GM21723 (cell line): Measurements from ENCODE around the gene TULP1.

Source experiments
- ATAC-seq: cut with Tn5 transposase; IDR thresholded peaks from one replicate; pipeline ENCODE4 v1.9.1; 2021; ENCODE audit warnings: mild to moderate bottlenecking, moderate library complexity; ENCODE audit not compliant: unreplicated experiment

TULP1 gene

DNA sequence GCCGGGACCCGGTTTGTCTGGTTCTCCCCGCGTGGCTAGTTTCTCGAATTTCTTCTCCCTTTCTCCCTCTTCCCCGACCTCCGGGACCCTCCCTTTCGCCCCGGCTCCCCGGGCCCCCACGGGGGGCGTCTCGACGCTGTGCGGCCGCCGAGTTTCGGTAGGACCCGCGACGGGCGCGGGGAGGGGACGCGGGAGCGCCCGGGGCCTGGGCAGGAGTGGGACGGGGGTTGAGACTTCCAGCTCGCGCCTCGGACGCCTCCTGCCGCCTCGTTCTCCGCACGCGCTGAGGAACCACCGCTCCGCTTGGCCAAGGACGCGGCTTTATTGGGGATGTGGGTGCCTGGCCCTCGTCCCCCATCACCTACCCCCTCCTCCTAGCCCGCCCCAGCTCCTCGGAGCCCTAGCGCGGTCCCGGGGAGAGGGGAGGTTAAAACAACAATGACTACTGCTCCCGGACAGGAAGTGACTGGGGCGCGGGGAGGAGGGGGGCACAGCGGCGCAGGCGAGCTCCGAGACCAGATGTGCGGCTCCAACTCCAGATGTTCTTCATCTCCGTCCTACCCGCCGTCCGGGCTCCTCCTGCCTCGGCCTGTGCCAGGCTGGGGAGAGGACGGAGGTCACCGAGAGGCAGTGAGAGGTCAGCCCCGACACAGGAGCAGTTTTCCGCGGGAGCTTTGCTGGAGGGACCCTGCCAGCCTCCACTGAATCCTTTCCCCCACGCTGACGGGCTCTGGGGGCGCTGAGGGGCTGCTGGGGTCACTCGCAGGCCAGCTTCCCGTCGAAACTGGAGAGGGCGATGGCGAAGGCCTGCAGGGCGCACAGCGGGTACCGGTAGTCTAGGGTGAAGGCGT, 14.9 kb downstream of the TULP1 start:
- ATAC-seq: no peak

DNA sequence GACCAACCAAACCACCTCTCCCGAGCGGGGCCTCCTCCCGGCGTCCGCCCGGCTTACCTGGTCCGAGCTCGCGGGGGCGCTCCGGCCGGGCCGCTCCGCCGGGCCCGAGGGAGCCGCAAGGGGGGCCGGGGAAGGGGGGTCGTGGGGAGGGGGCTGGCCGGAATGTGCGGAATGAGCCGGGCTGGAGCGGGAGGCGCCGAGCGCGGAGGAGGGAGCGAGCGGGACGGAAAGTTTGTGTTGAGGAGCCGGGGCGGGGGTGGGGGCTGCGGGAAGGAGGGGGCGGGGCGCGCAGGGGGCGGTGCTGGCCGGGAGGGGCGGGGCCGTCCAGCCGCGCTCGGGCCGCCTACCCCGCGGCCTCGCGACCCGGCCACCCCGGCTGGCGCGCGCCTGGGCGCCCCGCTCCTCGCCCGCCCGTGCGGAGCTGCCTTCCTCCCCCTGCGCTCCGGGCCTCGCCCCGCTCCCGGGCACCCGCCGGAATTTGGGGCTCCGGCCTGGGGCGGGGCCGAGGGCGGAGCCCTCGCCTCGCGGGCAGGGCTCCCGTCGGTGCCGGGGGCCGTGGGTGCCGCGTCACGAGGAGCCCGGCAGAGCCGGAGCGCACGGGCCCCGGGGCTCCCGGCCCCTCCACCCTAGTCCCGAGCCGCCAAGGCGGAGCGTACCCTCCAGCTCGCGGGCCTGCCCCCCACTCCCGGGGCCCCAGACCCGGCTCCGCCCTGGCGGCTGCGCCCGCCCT, 15.7 kb downstream of the TULP1 start, which contains the start of gene TEAD3:
Gene TEAD3 (minus strand): TSS at position 239 of the 730 bp plus-strand sequence.
- peak; percentile 43 for ATAC-seq

DNA sequence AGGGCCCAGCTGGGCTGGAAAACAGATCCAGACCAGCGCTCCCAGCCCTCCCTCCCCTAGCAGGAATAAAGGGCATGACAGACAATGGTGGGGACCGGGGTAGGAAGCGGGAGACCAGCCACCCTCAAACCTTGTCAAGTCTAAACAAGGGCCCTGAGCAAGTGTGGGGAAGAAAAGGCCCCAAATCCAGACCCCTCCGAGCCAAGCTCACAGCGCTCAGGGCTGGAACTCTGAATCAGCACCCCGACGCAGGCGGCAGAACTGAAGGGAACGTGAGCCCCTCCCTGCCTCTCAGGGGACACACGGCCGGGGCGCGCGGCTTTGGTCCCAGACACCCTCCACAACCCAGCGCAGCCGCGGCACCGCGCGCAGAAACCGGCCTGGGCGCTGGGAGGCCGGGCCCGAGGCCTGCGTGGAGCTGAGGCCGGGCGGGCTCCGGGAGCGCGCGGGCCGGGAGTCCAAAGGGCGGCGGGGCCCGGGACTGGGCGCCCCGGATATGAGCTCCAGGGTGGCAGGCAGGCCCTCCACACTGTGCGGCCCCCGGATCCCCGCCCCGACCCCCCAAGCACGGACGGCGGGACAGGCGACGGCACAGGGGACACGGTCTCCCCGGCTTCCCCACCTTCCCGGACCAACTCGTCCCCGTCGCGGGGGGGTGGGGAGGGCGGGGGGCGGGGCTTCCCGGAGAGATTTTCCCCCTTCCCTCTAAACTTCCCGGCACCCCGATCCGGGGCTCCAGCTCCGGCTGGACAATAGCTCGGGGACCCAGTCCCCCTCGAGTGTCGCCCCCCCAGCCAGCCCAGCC, 16.5 kb downstream of the TULP1 start:
- ATAC-seq: no peak

DNA sequence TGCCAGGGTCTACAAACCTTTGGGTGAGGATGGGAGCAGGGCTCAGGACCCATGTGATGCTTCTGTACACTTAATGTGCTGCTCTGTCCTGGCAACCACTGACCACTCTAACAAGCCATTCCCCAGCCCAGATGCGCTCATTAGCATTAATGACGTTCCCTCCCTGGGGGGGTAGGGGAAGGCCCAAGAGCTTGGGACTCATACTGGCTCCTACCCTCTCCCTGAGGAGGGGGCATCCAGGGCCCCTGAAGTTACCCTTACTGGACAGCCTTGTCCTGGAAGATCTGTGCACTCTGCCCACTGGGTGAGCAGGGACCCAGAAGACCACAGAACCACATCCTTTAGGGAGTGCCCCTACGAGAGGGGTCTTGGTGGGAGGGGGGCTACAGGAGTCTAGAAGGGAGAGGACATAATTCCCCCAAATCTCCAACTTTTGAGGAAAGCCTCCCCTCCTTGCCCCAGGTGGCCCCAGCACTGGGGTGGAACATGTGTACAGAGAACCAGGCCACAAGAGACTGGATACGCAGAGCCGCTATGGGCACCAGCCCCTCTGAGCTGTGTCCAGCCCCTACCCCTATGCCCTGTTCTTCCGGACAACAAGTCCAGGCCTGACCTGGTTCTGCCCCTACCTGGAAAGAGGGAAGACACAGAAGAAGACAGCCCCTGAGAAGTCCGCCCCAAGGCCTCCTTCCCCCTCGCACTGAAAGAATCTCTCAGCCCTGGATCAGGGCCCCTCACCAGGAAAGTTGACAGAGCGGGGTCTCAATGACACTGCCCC, 17.2 kb downstream of the TULP1 start:
- no peak for ATAC-seq

GRCh38 chr6:35494161-35494563, 18.5 kb downstream of the TULP1 start:
- no peak for ATAC-seq

DNA sequence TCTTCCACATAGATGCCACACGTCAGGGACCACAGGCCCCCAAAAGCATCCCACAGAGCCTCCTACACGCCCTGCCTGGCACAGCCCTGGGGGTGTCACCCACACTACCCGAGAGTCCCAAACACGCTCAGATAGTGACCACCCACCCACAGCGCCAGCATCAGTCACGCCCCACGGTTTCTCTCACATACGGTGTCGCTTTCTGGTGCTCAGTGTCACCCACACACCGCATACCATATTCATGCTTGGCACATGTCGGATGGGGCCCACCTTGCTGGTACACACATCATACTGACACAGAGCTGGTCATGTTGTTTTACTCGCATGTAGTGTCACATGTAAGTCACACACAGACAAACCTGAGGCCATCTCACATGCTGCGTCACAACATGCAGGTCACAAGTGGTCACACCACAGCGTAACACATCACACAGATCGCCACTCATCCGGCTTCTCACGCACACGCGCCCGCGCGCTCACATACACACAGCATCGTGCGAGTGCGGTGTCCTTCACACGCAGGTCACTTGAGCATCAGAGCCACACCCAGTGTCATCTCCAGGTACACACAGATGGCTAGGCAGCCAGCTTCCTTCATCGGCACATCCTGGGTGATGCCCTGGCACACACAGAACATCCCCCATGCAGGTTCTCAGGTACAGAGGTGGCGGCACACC, 19.3 kb downstream of the TULP1 start:
- no peak for ATAC-seq

DNA sequence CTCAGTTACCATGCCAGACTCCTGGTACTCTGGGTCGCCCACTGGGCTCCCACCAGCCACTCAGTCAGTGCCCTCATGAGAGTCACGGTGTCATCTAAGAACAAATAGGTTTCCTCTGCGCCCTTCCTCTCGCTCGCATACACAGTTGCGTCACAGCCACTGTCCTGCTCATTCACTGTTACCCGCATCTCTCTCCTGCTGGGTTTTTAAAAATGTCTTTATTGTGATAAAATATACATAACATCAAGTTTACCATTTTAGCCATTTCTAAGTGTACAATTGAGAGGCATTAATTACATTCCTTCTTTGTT, 19.8 kb downstream of the TULP1 start:
- ATAC-seq: no peak

- no peak for ATAC-seq
Observed at GRCh38 chr6:35492258-35492973, 20.3 kb downstream of the TULP1 start.

- no peak for ATAC-seq
Observed at GRCh38 chr6:35491558-35492257, 21.0 kb downstream of the TULP1 start.

GRCh38 chr6:35490821-35491557, 21.7 kb downstream of the TULP1 start:
- ATAC-seq: no peak

DNA sequence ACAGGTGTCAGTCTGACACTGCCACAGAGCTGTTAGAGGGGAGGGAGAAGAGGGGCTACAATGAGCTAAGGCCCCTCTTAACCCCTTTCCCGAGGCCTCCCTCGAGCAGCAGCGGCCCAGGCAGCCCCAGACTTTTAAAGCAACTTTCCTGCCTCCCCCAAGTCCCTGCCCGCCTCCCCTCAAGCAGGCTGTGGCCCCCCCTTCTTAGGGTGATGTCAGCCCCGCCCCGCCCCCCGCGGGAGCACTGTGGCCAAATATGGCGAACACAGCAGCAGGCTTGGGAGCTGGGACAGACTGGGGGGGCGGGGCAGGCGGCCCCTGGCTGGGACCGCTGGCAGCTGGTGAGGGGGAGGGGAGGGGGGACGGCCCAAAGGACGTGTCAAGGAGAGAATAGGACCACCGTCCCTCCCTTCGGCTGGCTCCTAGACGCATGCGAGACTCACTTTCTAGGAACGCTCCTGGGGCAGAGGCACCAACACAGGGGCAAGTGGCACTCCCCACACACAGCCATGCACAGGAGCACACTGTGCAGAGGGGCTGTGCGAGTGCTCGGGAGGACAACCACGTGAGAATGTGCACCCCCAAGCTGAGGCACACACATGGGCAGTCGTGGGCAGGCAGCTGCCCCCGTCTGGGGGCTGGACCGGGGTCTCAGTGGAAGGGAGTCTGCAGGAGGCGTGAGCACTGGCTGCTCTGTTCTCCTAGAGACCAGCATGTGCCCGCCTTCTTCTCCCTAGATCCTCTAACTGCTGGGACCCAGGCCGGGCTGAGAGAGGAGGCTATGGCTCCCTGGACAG, 22.5 kb downstream of the TULP1 start:
- no peak for ATAC-seq

- no peak for ATAC-seq
Observed at GRCh38 chr6:35489066-35489465, 23.6 kb downstream of the TULP1 start.

DNA sequence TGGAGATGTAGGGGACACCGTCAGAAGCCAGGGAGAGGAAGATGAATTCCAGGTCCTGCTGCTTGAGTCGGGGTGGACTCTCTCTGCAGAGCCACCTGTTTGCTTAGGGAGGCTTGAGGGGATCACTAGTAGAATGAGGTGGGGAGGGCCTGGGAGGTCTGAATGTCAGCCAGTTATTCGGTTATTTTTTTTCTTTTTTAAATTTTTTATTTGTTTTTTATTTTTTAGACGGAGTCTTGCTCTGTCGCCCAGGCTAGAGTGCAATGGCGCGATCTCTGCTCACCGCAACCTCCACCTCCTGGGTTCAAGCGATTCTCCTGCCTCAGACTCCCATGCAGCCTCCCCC, 24.2 kb downstream of the TULP1 start:
- ATAC-seq: no peak

DNA sequence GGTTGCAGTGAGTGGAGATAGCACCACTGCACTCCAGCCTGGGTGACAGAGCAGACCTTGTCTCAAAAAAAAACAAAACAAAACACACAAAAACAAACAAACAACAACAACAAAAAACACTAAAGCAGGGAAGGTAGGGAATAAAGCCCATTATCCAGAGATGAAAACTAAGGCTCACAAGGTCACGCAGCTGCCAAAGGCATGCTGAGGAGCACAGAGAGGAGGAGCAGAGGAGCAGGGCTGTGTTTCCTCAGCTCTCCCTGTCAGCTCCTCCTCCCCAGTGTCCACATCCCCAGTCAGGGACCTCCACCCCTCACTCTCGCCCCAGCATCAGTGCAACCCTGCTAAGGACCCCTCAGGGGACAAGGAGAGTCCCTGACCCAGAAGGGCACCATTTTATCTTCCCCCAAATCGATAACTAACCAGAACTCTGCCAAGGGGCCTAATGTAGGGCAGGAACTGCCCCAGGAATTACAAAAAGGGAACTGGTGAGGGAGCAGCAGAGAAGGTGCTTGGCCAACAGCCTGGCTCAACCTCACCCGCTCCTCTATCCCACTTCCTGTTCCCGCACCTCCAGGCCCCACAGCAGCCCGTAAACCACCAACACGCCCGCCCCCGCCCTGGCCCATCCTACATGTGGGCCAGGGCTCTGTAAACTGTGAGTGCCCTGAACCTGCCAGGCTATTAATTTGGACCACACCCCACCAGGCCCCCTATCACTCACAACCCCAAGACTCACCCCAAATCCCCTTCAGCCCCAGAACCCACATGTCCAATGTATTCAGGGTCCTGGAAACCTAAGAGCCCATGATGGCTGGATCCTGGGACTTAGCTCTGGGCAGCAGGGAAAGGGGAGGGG, 24.8 kb downstream of the TULP1 start:
- ATAC-seq: no peak

DNA sequence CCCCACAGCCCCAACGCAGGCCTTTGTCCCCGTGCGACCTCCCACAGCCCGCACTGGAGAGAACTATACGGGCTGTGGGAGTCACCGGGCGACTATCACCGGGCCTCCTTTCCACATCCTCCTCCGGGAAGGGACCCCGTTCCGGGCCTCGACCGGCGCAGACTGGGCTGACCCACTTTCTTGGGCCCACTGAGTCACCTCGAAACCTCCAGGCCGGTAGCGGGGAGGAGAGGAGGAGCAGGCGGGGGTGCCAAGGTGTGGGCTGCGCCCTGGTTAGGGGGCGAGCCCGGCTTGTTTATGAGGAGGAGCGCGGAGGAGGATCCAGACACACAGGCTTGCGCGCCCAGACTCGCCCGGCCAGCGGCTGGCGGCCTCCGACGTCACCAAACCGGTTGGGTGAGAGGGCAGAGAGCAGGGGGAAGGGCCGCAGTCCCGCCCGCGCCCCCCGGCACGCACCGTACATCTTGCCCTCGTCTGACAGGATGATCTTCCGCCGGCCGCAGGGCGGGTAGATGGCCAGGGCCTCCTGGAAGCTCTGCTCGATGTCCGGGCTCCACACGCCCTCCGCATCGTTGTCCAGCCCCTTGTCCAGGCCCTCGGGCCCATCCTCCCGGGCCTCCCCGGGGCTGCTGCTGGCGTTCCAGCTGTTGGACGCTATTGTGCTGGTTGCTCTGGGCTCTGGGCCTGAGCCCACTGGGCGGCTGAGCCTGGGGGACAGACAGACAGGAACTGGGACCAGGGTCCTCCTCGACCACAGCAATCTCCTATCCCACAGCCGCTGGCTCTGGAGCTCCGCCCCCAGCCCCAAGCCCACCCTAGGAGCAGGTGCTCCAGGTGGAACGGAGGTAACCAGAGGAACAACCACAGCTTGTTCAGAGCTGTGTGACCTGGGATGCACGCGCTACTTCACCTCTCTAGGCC, 26.4 kb downstream of the TULP1 start:
- ATAC-seq: no peak
